ENCODE results near the gene EML1.

The EML1 gene

GRCh38 chr14:99831903-99832685 lies 38.9 kb downstream of the EML1 start:
- no peak for DNase-seq

GRCh38 chr14:99837822-99838221 lies 44.6 kb downstream of the EML1 start:
- no peak for DNase-seq

GRCh38 chr14:99838639-99839134 lies 45.5 kb downstream of the EML1 start:
- DNase-seq = no peak

- no peak for DNase-seq
Measured at GRCh38 chr14:99839696-99840095, 46.5 kb downstream of the EML1 start.

- no peak for DNase-seq
Measured at GRCh38 chr14:99840265-99840664, 47.1 kb downstream of the EML1 start.

- DNase-seq = no peak
Measured at GRCh38 chr14:99840774-99841305, 47.6 kb downstream of the EML1 start.

GRCh38 chr14:99841436-99842071 lies 48.3 kb downstream of the EML1 start:
- DNase-seq = no peak

GRCh38 chr14:99842141-99842540 lies 48.9 kb downstream of the EML1 start:
- DNase-seq = no peak

- DNase-seq = no peak
Measured at GRCh38 chr14:99846808-99847207, 53.6 kb downstream of the EML1 start.

- DNase-seq = no peak
Measured at GRCh38 chr14:99850709-99851108, 57.5 kb downstream of the EML1 start.

GRCh38 chr14:99852578-99852977 lies 59.4 kb downstream of the EML1 start:
- no peak for DNase-seq

- no peak for DNase-seq
Measured at GRCh38 chr14:99853206-99853605, 60.0 kb downstream of the EML1 start.

GRCh38 chr14:99854831-99855230 lies 61.6 kb downstream of the EML1 start:
- DNase-seq = no peak

GRCh38 chr14:99855271-99855670 lies 62.1 kb downstream of the EML1 start:
- DNase-seq = no peak

- no peak for DNase-seq
Measured at GRCh38 chr14:99857551-99857950, 64.3 kb downstream of the EML1 start.

- no peak for DNase-seq
Measured at GRCh38 chr14:99860219-99860618, 67.0 kb downstream of the EML1 start.

- no peak for DNase-seq
Measured at GRCh38 chr14:99862136-99862535, 68.9 kb downstream of the EML1 start.

- no peak for DNase-seq
Measured at GRCh38 chr14:99863059-99863458, 69.8 kb downstream of the EML1 start.

GRCh38 chr14:99865408-99865807 lies 72.2 kb downstream of the EML1 start:
- no peak for DNase-seq

GRCh38 chr14:99870617-99871016 lies 77.4 kb downstream of the EML1 start:
- no peak for DNase-seq

- no peak for DNase-seq
Measured at GRCh38 chr14:99871771-99872170, 78.6 kb downstream of the EML1 start.

GRCh38 chr14:99872786-99873440 lies 79.7 kb downstream of the EML1 start:
- DNase-seq = no peak

- DNase-seq = no peak
Measured at GRCh38 chr14:99873653-99874052, 80.4 kb downstream of the EML1 start.

GRCh38 chr14:99874306-99874705 lies 81.1 kb downstream of the EML1 start:
- DNase-seq = no peak
